Testis (tissue), 2 donors: Measurements from ENCODE around the gene KRTAP29-1.

Experiments
- POLR2A ChIP-seq: fragments of 450-650 bp; IDR thresholded peaks from one replicate; pipeline ENCODE4 v1.6.1; 2017; ENCODE audit warnings: antibody characterized with exemption, mild to moderate bottlenecking, moderate library complexity
- TF ChIP-seq, protein P1 (sequence below), 3 experiments: fragments of 450-650 bp in 2 of 3; fragments of 200-600 bp in 1 of 3; sonication (generic) in 1 of 3; IDR thresholded peaks; one replicate each; pipeline ENCODE4 v1.5.1; 2016 to 2019; ENCODE audit warnings: antibody characterized with exemption in 3 of 3, mild to moderate bottlenecking in 2 of 3, moderate library complexity in 1 of 3

DNA sequence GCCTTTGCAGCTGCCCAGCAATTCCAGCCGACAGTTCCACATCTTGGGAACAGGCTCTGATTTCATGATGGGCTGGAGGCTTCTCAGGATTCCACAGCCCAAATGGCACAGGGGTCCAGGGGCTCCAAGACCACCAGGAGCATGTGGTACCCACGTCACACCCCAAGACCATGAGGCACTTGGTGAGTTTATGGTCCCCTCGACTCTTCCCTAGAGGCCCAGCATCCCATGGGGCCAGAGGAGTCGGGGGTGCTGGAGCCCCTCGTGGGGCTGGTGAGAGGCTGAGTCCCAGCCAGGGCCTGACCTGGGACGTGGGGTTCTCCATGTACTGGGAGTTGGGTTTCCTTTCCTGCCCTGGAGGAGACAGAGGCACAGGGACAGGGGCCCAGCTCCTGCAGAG is 23.0 kb upstream of the KRTAP29-1 start:
- no peak for TF ChIP-seq POLR2A
- TF ChIP-seq, protein P1, sequence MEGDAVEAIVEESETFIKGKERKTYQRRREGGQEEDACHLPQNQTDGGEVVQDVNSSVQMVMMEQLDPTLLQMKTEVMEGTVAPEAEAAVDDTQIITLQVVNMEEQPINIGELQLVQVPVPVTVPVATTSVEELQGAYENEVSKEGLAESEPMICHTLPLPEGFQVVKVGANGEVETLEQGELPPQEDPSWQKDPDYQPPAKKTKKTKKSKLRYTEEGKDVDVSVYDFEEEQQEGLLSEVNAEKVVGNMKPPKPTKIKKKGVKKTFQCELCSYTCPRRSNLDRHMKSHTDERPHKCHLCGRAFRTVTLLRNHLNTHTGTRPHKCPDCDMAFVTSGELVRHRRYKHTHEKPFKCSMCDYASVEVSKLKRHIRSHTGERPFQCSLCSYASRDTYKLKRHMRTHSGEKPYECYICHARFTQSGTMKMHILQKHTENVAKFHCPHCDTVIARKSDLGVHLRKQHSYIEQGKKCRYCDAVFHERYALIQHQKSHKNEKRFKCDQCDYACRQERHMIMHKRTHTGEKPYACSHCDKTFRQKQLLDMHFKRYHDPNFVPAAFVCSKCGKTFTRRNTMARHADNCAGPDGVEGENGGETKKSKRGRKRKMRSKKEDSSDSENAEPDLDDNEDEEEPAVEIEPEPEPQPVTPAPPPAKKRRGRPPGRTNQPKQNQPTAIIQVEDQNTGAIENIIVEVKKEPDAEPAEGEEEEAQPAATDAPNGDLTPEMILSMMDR (IDR thresholded peaks at IDR 0.05): no peak
